T-helper 1 cell treated with Interleukin-12 subunit alpha and Interleukin-12 subunit beta and Interleukin-4 antibody, amounts not matched to agents 30 ng/mL and 1 ng/mL, for 36 hours (primary cell): Measurements from ENCODE around the gene LYRM4. TPM values are rescaled to one million over a fixed set of nuclear protein-coding genes. Genes with fewer than 3 reads are reported as not detected.

ENCODE experiments used
- intact Hi-C: fragments of 100-400 bp; cut with micrococcal nuclease; formaldehyde crosslinking; loops from one replicate; pipeline ENCODE4 v1.15.1; 2024
- total RNA-seq: library from RNA; stranded (reverse); gene quantifications from 2 replicates; pipeline ENCODE4 v1.2.3, GENCODE V29; 2022

Gene LYRM4
- total RNA-seq, 1 donor from 2014 or later: 25.8 TPM

GRCh38 chr6:5059036-5059896 lies 201.5 kb downstream of the LYRM4 start:
- intact Hi-C loops: no loop called here

Other genes starting within 250 kb of the LYRM4 start
- gene PPP1R3G, start 175.6 kb downstream of the LYRM4 start, total RNA-seq: not detected in 2 replicates
- gene FARS2, start 563 bp upstream of the LYRM4 start, total RNA-seq: 20.1 and 22.4 TPM in 2 replicates